Mesendoderm (in vitro differentiated cells): Measurements from ENCODE around the gene CCNYL1.

Experiments used
- DNase-seq: peaks from one replicate; pipeline ENCODE4 v3.0.0; 2013
- H2AK5ac ChIP-seq: 2 replicates; pipeline ENCODE4 v1.6.1; 2013; ENCODE audit warnings: low read length, inconsistent platforms
- H2BK120ac ChIP-seq: 2 replicates; pipeline ENCODE4 v1.6.1; 2013; ENCODE audit warnings: low read depth, mild to moderate bottlenecking, low read length, moderate library complexity, mixed read lengths
- H2BK15ac ChIP-seq: replicated peaks from 2 replicates; pipeline ENCODE4 v1.6.1; 2013; ENCODE audit warnings: low read depth, mild to moderate bottlenecking, moderate library complexity
- H2BK5ac ChIP-seq: 2 replicates; pipeline ENCODE4 v1.6.1; 2013; ENCODE audit warnings: low read length, inconsistent platforms
- H3K18ac ChIP-seq: 2 replicates; pipeline ENCODE4 v1.6.1; 2013; ENCODE audit warnings: mild to moderate bottlenecking, low read length, mixed read lengths
- H3K23ac ChIP-seq: one replicate; pipeline ENCODE4 v1.6.1; 2013; ENCODE audit warnings: low read length
- H3K27ac ChIP-seq: 2 replicates; pipeline ENCODE4 v1.5.1; 2013; ENCODE audit warnings: low read depth, mild to moderate bottlenecking, inconsistent platforms, low read length, moderate library complexity
- H3K27me3 ChIP-seq: 2 replicates; pipeline ENCODE4 v1.6.1; 2013; ENCODE audit warnings: low read length, control low read depth, mild to moderate bottlenecking, inconsistent platforms; ENCODE audit not compliant: insufficient read depth, poor library complexity
- H3K36me3 ChIP-seq: 2 replicates; pipeline ENCODE4 v1.6.1; 2013; ENCODE audit warnings: low read length, inconsistent platforms; ENCODE audit not compliant: control insufficient read depth, insufficient read depth
- H3K4ac ChIP-seq: one replicate; pipeline ENCODE4 v1.6.1; 2013; ENCODE audit warnings: low read depth, mild to moderate bottlenecking, low read length, moderate library complexity
- H3K4me1 ChIP-seq: 2 replicates; pipeline ENCODE4 v1.6.1; 2013; ENCODE audit warnings: low read depth, low read length, inconsistent platforms; ENCODE audit not compliant: control insufficient read depth
- H3K4me2 ChIP-seq: 2 replicates; pipeline ENCODE4 v1.6.1; 2013; ENCODE audit warnings: low read length
- H3K4me3 ChIP-seq: 2 replicates; pipeline ENCODE4 v1.5.1; 2013; ENCODE audit warnings: mild to moderate bottlenecking, low read length
- H3K56ac ChIP-seq: one replicate; pipeline ENCODE4 v1.6.1; 2013; ENCODE audit warnings: low read length
- H3K79me1 ChIP-seq: 2 replicates; pipeline ENCODE4 v1.6.1; 2013; ENCODE audit warnings: low read length, inconsistent platforms
- H3K79me2 ChIP-seq: 2 replicates; pipeline ENCODE4 v1.6.1; 2013; ENCODE audit warnings: mild to moderate bottlenecking, low read length; ENCODE audit not compliant: control insufficient read depth, insufficient read depth
- H3K9ac ChIP-seq: 2 replicates; pipeline ENCODE4 v1.6.1; 2013; ENCODE audit warnings: low read length, inconsistent platforms
- H4K5ac ChIP-seq: one replicate; pipeline ENCODE4 v1.6.1; 2013; ENCODE audit warnings: low read length
- H4K8ac ChIP-seq: one replicate; pipeline ENCODE4 v1.6.1; 2013; ENCODE audit warnings: low read depth, mild to moderate bottlenecking, control low read depth, low read length, moderate library complexity
- WGBS: extraction: QIAGEN DNeasy Blood & Tissue Kit; methylation state at CpG from one replicate; pipeline ENCODE4 v1.1.7; 2013; ENCODE audit warnings: low lambda C conversion rate, missing lambda C conversion rate; ENCODE audit not compliant: insufficient coverage; ENCODE audit errors: extremely low coverage; 5-methylcytosine and 5-hydroxymethylcytosine counted together

Gene CCNYL1

DNA sequence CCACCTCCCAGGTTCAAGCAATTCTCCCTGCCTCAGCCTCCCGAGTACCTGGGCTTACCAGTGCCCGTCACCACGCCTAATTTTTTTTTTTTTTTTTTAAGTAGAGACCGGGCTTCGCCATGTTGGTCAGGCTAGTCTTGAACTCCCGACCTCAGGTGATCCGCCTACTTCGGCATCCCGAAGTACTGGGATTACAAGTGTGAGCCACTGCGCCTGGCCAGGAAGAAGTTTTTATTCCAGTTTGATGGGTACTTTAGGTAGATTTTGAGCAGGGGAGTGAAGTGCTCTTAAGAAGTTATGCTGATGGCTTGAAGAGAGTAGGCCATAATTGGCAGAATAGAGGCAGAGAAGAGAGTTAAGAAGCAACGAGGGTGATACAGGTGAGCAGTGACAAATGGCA, 33.0 kb downstream of the CCNYL1 start:
- no peak overlapping the region for H4K5ac ChIP-seq
- no peak overlapping the region for H3K23ac ChIP-seq
- no peak overlapping the region for H3K9ac ChIP-seq
- H2BK5ac ChIP-seq: no peak overlapping the region
- no peaks in the 10 kb centered on the region for H3K4me1 ChIP-seq
- H2AK5ac ChIP-seq: no peak overlapping the region
- H2BK15ac ChIP-seq: no peak overlapping the region
- H2BK120ac ChIP-seq: no peak overlapping the region
- no CpG with 5 or more reads among the region's 11 CpGs for WGBS
- H4K8ac ChIP-seq: no peak overlapping the region
- H3K27me3 ChIP-seq: no peaks in the 10 kb centered on the region
- no peak overlapping the region for H3K4me2 ChIP-seq
- DNase-seq: no peak
- H3K27ac ChIP-seq: no peak overlapping the region
- H3K18ac ChIP-seq: no peak overlapping the region
- H3K4me3 ChIP-seq: no peak overlapping the region
- H3K56ac ChIP-seq: no peak overlapping the region
- H3K4ac ChIP-seq: no peak overlapping the region
- H3K79me2 ChIP-seq: no peaks in the 10 kb centered on the region
- no peaks in the 10 kb centered on the region for H3K79me1 ChIP-seq
- peaks cover 2% of the 10 kb centered on the region for H3K36me3 ChIP-seq

DNA sequence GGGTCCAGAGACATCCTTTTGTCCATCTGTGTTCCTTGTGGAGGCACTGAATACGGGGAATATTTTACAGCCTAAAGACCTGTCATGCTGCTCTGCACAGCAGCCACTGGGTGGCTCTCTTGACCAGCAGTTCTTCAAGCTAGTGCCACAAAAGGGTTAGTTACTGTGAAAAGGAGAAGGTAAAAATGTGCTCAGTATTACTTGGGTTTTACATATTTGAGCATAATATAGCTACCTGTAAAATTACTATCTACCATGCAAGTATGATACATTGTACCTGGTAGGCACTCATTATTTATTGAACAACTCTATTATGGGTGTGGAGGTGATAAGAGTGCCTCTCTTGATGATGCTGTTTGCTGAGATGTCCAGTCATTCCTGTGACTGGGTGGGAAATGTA, 34.7 kb downstream of the CCNYL1 start:
- Histone ChIP-seq H3K4me1 (no peaks in the 10 kb centered on the region), H3K56ac (no peak overlapping the region), H3K36me3 (peaks cover 2% of the 10 kb centered on the region), H3K18ac (no peak overlapping the region), H3K23ac (no peak overlapping the region), H2AK5ac (no peak overlapping the region), H2BK15ac (no peak overlapping the region), H3K4me2 (no peak overlapping the region), H3K27me3 (no peaks in the 10 kb centered on the region), H4K8ac (no peak overlapping the region), H3K27ac (no peak overlapping the region), H3K4ac (no peak overlapping the region), H2BK5ac (no peak overlapping the region), H3K9ac (no peak overlapping the region), H2BK120ac (no peak overlapping the region), H3K4me3 (no peak overlapping the region), H3K79me2 (no peaks in the 10 kb centered on the region), H3K79me1 (no peaks in the 10 kb centered on the region), H4K5ac (no peak overlapping the region)
- no CpG with 5 or more reads among the region's 1 CpG for WGBS
- peak; percentile 74 for DNase-seq

DNA sequence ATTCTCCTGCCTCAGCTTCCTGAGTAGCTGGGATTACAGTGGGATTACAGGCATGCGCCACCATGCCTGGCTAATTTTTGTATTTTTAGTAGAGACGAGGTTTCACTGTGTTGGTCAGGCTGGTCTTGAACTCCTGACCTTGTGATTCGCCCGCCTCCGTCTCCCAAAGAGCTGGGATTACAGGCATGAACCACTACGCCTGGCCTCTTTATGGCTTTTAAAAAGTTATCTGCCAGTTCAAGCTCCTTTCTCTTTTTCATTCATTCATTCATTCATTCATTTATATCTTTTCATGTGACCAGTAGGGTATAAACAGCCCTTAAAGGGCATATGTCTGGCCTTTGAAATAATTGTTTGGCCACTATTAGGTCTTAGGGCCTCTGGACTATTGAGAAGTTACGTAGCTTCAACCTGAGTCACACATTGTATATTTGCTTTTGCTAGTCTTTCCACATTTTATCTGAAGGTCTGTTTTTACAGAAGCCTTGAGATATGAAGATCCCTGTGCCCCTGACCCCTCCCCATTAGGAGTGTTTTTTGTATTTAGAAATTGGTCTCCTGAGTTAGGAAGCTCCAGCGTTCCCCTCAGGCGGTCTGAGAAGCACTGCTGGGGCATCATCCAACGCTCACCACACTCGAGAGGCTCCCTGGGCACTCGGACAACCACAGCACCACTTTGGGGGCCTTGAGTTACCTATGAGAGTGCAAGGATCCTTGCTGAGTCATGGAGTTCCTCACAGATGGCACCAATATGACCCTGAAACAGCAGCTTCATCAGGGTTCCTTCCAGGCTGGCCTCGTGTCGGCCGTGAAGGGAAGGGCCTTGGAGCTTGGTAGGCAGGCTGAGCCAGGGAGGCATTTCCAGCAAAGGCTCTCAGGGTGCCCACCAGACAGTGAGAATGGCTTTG, 36.5 kb downstream of the CCNYL1 start:
- Histone ChIP-seq H3K4me3 (no peak overlapping the region), H3K27ac (no peak overlapping the region)

DNA sequence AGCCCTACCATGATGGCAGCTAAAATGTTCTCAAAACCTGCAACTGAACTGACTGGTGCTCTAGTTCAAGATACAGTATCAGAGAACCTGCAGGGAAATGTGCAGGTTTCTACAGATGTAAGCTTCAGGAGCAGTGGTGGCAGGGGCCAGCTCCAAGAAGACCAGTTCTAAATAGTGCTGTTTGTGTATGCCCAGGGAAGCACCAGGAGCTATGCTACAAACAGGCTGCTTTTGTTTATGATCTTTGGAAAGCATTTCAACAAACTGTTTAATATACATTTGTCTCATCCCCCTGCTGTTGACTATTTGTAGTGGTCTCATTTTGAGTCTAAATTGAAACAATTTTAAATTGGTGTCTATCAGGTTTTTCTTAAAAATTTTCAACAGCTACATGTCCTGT, 37.6 kb downstream of the CCNYL1 start:
- no peaks in the 10 kb centered on the region for H3K79me1 ChIP-seq
- no peak overlapping the region for H3K9ac ChIP-seq
- no peak overlapping the region for H3K4me3 ChIP-seq
- no peak for DNase-seq
- no peaks in the 10 kb centered on the region for H3K36me3 ChIP-seq
- no peak overlapping the region for H3K18ac ChIP-seq
- no peak overlapping the region for H2BK5ac ChIP-seq
- H4K5ac ChIP-seq: no peak overlapping the region
- no peak overlapping the region for H3K27ac ChIP-seq
- no peak overlapping the region for H2BK120ac ChIP-seq
- no peak overlapping the region for H4K8ac ChIP-seq
- no peak overlapping the region for H3K4me2 ChIP-seq
- H2BK15ac ChIP-seq: no peak overlapping the region
- no peak overlapping the region for H3K4ac ChIP-seq
- H3K23ac ChIP-seq: no peak overlapping the region
- H3K56ac ChIP-seq: no peak overlapping the region
- H3K27me3 ChIP-seq: no peaks in the 10 kb centered on the region
- H2AK5ac ChIP-seq: no peak overlapping the region
- H3K4me1 ChIP-seq: no peaks in the 10 kb centered on the region
- no peaks in the 10 kb centered on the region for H3K79me2 ChIP-seq

More for the DNA sequence above, 36.5 kb downstream of the CCNYL1 start:
- no peaks in the 10 kb centered on the region for H3K79me2 ChIP-seq
- no CpG with 5 or more reads among the region's 15 CpGs for WGBS
- H2BK120ac ChIP-seq: no peak overlapping the region
- no peaks in the 10 kb centered on the region for H3K79me1 ChIP-seq
- no peaks in the 10 kb centered on the region for H3K4me1 ChIP-seq
- no peak overlapping the region for H3K56ac ChIP-seq
- no peak for DNase-seq
- H2AK5ac ChIP-seq: no peak overlapping the region
- no peak overlapping the region for H3K4ac ChIP-seq
- no peak overlapping the region for H3K4me2 ChIP-seq
- H4K5ac ChIP-seq: no peak overlapping the region
- H3K9ac ChIP-seq: no peak overlapping the region
- no peaks in the 10 kb centered on the region for H3K27me3 ChIP-seq
- no peaks in the 10 kb centered on the region for H3K36me3 ChIP-seq
- no peak overlapping the region for H2BK5ac ChIP-seq
- no peak overlapping the region for H3K18ac ChIP-seq
- no peak overlapping the region for H4K8ac ChIP-seq
- H2BK15ac ChIP-seq: no peak overlapping the region
- no peak overlapping the region for H3K23ac ChIP-seq

DNA sequence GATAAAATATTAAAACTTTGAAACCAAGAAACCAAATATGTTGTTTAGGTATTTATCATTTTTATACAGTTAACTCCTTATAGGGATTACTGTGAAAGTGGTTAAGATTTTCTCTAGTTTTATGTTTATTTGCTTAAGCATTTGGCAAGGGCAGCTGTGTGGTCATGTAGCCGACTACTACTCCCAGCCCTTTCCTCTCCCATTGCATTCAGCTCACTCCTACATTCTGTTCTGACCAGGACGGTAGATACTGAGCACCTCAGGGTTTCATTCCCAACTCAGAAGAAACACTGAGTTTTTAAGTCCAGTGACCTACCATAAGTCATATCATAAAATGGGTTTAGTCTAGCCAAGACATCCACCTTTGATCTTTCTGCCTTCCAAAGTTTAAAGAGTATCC, 38.4 kb downstream of the CCNYL1 start:
- H3K4me1 ChIP-seq: no peaks in the 10 kb centered on the region
- H3K18ac ChIP-seq: no peak overlapping the region
- no CpG with 5 or more reads among the region's 2 CpGs for WGBS
- H4K5ac ChIP-seq: no peak overlapping the region
- H3K56ac ChIP-seq: no peak overlapping the region
- H3K27me3 ChIP-seq: no peaks in the 10 kb centered on the region
- H3K79me1 ChIP-seq: no peaks in the 10 kb centered on the region
- DNase-seq: no peak
- no peak overlapping the region for H2BK5ac ChIP-seq
- H3K23ac ChIP-seq: no peak overlapping the region
- no peaks in the 10 kb centered on the region for H3K79me2 ChIP-seq
- no peak overlapping the region for H3K4me3 ChIP-seq
- H2BK120ac ChIP-seq: no peak overlapping the region
- no peak overlapping the region for H3K4ac ChIP-seq
- no peak overlapping the region for H3K27ac ChIP-seq
- H4K8ac ChIP-seq: no peak overlapping the region
- H3K4me2 ChIP-seq: no peak overlapping the region
- no peak overlapping the region for H2BK15ac ChIP-seq
- H3K9ac ChIP-seq: no peak overlapping the region
- no peak overlapping the region for H2AK5ac ChIP-seq
- no peaks in the 10 kb centered on the region for H3K36me3 ChIP-seq

DNA sequence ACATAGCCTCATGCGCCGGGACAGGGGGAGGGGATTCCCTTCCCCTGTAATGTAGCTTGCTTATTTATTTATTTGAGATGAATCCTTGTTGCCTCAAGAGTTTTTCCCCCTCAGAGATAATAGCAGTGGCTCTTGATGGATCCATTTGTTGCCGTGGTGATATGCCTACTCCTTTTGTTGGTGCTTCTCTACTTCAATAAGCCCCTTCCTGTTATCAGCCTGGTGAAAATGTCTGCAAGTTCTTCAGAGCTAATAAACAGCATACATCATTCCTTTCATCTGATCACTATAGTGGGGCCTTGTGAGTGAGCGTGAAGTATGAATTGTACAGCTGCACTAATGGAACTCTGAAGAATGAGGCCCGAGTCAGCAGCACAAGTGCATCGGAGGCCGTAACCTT, 38.9 kb downstream of the CCNYL1 start:
- DNase-seq: peak; percentile 63
- no peaks in the 10 kb centered on the region for H3K27me3 ChIP-seq
- no peak overlapping the region for H3K27ac ChIP-seq
- no peak overlapping the region for H3K23ac ChIP-seq
- H3K79me2 ChIP-seq: no peaks in the 10 kb centered on the region
- H3K36me3 ChIP-seq: no peaks in the 10 kb centered on the region
- H2BK15ac ChIP-seq: no peak overlapping the region
- H3K4me2 ChIP-seq: no peak overlapping the region
- no peaks in the 10 kb centered on the region for H3K79me1 ChIP-seq
- H3K4me3 ChIP-seq: no peak overlapping the region
- no peak overlapping the region for H3K18ac ChIP-seq
- no peak overlapping the region for H4K8ac ChIP-seq
- no peak overlapping the region for H2BK120ac ChIP-seq
- WGBS: no CpG with 5 or more reads among the region's 7 CpGs
- H2AK5ac ChIP-seq: no peak overlapping the region
- H3K4me1 ChIP-seq: no peaks in the 10 kb centered on the region
- no peak overlapping the region for H3K56ac ChIP-seq
- H4K5ac ChIP-seq: no peak overlapping the region
- H3K9ac ChIP-seq: no peak overlapping the region
- no peak overlapping the region for H3K4ac ChIP-seq
- H2BK5ac ChIP-seq: no peak overlapping the region
